Stimulated activated CD8-positive, alpha-beta memory T cell treated with anti-CD3 and anti-CD28 coated beads, Interleukin-4, amount 100 ng/mL, for 4 hours (primary cell): ENCODE measurements around the gene EXOC6B.

Experiments
- DNase-seq, 2 donors: peaks; one replicate each; pipeline ENCODE4 v3.0.0-alpha.2; 2020; ENCODE audit warnings: low read depth in 2 of 2, low spot score in 1 of 2

The EXOC6B gene

DNA sequence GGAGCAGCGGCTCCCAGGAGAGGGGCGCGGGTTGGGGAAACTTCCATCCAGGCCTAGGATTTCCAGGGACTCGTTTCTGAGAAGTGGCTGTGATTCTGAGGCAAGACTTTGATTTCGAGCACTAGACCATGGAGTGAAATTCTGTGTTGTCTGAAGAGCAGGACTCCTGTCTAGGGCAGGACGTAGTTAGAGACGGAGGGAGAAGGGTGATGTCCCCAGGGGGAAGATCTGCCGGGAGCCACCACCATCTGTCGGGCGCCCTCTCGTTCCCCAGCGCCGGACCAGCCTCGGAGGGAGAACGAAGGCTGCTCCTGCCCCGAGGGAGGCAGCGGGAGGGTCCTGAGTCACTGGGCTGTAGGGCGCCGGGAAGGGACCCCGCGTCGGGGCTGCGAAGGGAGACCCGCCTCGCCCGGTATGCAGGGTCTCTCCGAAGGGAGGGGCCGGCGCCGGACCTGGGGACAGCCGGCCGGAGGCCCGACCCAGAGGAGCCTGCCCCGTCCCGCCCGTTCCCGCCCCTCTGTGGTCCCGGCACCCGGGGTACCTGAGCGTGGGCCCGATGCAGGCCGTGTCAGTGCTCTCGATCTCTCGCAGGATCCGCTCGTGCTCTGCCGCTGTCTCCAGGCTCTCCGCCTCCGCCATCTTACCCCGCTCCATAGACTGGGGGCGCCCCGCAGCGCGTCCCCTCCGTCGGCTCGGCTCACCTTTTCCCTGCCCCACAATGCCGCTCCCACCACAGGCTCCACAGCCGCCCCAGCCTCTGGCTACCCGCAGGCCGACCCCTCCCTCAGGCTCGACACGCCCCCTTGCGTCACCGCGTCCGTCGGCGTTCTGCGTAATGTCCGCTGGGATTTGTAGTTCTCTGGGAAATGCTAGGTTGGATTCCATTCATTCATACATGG, at the start of gene EXOC6B:
EXOC6B (minus strand) TSS at position 777 of the 899 bp plus-strand sequence.
- peak; percentile 78 to 79 for DNase-seq

- no peak for DNase-seq
These were observed 46.0 kb upstream of the EXOC6B start for GRCh38 chr2:72871880-72872279.

GRCh38 chr2:72871060-72871459, 45.2 kb upstream of the EXOC6B start:
- DNase-seq: no peak

- no peak for DNase-seq
These were observed 38.7 kb upstream of the EXOC6B start for GRCh38 chr2:72864500-72864899.

DNA sequence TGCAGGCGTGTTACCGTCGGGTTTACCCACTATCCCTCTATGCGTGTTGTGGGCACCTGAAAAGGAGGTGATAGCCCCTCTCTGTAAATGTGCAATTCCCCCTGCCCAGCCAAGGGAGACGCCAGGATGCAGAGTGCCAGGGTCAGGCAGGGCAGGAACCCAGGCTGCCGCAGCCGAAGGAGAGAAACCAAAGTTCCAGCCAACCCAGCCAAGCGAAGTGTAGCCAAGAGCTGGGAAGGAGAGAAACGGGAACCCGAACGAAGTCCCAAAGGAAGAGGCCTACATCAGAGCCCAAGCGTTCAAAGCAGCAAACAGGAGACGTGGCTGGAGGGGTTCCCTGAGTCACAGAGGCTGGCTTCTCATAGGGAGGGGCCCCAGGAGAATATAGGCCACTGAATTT, 37.2 kb upstream of the EXOC6B start:
- DNase-seq: no peak

- peak; percentile 62 to 79 for DNase-seq
These were observed 36.6 kb upstream of the EXOC6B start for GRCh38 chr2:72862239-72862988.

DNA sequence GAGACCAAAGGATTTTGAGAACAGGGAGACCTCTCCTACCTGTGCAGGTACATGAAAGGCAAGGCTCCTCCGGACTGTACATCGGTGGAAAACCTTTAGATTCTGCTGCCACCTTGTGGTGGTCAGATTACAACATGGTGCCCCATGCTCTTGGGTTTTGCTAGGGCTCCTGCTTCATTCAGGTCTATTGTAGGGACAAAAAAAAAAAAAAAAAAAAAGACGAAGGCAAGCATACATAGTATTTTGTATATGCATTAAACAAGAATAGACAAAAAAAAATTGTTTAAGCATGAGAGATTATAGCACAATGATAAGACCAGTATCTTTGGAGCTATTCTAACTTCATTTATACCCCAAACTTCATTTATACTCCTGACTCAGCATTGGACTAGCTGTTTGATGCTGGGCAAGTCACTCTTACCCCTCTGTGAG, 34.0 kb upstream of the EXOC6B start:
- DNase-seq: peak in 1 of 2 donors; percentile 28

DNA sequence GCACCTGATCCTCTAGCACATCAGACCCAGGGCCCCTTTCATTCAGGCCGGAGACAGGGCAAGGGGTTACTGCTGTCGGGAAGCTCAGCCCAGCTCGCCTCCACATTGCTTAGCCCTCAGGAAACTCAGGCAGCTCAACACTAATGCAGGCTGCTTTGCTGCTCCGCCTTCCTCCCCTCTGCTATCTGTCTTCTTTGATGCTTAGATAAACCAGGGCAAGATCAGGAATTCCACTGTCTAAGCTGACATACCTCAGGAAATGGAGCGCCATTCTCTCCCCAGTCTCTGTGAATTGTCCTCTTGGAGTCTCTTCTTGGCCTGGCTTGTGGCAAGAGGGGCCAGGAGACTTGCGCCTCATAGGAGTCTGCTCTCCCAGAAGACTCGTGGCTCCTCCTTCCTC, 25.5 kb upstream of the EXOC6B start:
- DNase-seq: no peak

- no peak for DNase-seq
These were observed 23.3 kb upstream of the EXOC6B start for GRCh38 chr2:72849138-72849462.

DNA sequence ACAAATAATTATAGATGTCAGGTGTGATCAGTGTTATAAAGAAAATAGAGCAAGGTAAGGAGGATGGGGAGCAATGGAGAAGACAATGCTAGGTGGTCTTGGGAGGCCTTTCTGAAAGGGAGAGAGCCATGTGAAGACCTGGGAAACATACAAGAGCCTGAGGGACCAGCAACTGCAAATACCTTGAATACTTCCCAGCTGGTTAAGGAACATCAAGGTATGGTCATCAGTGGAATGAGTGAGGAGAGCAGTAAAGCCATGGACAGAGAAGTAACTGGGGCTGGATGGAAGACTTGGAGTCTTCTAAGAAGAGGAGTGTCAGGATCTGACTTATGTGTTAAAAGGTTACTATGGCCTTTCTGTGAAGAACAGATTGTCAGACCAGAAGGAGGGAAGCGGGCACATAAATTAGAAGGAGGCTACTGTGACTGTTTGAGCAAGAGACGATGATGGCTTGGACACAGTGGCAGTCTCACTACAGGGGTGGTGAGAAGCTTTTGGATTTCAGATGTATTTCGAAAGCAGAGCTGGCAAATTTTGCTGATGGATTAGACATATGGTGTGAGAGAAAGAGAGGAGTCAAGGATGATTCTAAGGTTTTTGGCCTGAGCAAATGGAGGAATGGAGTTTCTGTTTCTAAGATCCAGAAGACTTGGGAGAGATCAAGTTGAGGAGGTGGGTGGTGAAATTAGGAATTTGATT, 22.8 kb upstream of the EXOC6B start:
- no peak for DNase-seq

DNA sequence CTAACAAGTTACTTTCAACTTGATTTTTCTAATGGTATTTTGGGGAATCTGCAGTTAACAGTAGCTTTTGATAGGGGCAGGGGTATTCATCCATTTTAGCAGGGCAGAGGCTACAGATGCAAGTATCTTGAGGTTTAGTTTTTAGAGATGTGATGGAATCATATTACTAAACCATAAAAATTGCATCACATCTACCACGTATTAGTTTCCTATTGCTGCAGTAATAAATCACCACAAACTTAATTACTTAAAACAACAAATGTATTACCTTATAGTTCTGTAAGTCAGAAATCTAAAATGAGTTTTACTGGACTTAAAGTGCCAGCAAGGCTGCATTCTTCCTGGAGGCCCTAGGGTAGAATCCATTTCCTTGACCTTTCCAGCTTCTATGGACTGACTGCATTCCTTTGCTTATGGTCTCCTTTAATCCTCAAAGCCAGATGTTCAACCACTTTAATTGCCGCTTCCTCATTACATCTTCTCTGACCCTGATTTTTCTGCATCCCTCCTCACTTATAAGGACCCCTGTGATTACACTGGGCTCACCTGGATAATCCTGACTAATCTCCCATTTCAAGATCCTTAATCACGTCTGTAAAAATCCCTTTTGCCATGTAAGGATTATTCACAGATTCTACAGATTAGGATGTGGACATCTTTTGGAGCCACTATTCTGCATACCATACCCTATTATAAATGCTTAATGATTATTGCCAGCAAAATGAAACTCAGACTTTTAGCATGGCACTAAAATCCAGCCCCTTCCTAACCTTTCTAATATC, 21.9 kb upstream of the EXOC6B start:
- no peak for DNase-seq

- no peak for DNase-seq
These were observed 20.6 kb upstream of the EXOC6B start for GRCh38 chr2:72846171-72847095.

GRCh38 chr2:72843301-72843700, 17.5 kb upstream of the EXOC6B start:
- DNase-seq: no peak

- no peak for DNase-seq
These were observed 15.8 kb upstream of the EXOC6B start for GRCh38 chr2:72841462-72842125.

- DNase-seq: no peak
These were observed 14.2 kb upstream of the EXOC6B start for GRCh38 chr2:72840066-72840465.

- no peak for DNase-seq
These were observed 11.3 kb upstream of the EXOC6B start for GRCh38 chr2:72837171-72837570.

- DNase-seq: no peak
These were observed 9.6 kb upstream of the EXOC6B start for GRCh38 chr2:72835403-72835802.

DNA sequence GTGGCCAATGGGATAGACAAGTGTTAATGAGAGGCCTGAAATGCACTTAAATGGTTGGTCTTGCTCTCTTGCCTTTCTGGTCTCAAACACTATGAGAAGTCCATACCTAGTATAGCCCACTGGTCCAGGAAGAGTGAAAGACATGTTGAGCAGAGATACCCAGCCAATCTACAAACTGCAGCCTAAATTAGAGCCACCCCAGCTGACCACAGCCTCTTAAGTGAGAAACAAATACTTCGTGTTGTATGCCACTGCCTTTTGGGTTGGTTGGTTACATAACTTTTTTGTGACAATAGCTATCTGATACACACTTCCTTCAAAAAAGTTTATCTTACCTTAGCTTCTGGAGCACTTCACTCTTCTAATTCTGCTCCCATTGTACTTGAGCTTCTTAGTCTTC, 8.8 kb upstream of the EXOC6B start:
- DNase-seq: no peak

DNA sequence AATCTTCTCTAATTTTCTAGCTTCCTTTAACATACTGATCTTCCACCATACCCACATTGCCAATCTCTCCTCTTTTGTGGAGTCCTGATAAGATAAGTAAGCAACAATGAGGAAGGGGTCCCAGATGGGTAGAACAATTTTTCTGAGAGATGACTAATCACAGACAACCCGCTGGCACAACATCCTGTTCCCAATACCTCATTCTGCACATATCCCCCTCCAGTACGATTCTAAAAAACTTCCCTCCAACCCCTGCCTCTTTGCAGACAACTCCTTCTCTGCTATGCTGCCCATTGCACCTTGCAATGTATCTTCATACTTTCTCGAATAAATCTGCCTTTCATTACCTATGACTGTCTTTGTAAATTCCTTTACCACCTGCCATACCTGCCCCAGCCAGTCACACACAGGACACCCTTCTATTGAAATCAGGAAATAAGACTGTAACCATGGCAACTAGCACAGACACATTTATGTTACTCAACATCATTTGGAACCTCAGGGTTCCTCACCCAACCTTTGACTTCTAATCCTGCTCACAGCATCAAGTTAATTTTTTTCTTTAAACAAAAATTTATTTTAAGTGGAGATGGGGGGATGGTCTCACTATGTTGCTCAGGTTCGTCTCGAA, 7.4 kb upstream of the EXOC6B start:
- DNase-seq: no peak
